GM19043 (cell line): Measurements from ENCODE around the gene KCNQ1.

ENCODE experiments used
- ATAC-seq: cut with Tn5 transposase; IDR thresholded peaks from one replicate; pipeline ENCODE4 v1.9.1; 2021; ENCODE audit warnings: low read depth; ENCODE audit not compliant: unreplicated experiment

Gene KCNQ1

DNA sequence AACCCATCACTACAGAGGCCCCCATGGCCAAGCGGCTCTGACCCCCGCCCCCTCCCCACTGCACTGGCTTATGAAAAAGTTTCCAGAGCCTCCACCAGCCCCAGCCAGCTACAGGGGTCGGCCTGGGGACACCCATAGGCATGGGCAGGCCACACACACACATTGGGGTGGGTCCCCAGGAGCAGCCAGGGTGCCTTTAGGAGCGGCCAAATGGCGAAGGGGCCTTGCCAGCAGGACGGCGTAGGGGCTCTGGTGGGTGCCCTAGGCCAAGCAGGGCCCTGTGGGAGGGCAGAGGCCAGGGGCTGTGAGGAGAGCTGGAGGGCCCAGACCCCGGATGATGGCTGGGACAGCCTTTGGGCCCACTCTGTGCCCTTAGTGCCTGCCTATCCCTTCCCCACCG is 34.2 kb upstream of the KCNQ1 start:
- ATAC-seq, result no peak

DNA sequence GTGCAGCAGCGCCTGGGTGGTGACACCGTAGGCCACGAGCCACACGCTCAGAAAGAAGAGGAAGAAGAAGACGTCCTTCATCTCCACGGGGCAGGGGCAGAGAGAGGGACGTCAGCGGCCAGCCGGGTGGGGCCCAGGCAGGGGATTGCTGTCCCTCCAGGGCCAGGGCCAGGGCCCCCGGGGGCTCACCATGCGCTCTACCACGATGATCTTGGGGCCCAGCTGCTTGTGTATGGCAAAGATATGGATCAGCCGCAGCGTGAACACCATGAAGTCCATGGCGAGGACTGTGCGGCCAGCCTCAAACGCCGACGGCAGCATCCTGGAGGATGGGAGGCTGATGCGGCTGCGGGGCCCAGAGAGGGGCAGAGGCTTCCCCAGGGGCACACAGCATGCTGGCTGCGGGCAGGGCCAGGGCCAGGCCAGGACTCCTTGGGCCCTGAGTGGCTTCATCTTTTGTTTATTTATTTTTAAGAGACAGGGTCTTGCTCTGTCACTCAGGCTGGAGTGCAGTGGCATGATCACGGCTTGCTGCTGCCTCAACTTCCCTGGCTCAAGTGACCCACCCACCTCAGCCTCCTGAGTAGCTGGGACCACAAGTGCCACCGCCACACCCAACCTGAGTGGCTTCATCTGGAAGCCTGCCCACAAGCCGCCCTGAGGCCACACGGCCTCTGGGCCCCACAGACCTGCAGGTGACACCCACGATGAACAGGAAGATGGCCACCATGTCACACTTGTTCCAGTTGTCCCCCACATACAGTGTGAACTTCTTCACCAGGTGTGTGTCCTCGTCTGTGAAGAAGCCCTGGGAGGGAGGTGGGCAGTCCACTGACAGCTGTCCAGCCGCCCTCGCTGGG is 33.1 kb upstream of the KCNQ1 start:
- no peak for ATAC-seq

DNA sequence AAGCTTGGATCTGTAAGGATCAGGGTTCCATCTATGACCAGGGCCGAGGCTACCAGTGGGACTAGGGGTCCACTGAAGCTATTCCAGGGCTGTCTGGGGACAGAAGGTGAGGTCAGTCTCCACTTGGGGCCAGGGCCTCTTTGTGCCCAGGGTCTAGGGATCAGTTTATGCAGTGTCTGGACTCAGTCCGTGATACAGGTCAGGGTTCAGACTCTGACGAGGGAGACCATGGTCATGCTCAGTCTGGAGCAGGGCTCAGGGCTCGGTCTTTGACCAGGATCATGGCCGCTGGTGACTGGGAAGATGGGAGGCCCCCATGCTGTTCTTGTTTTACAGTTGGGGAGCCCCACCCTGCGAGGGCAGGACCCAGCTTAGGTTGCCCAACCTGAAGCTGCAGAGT is 32.5 kb upstream of the KCNQ1 start:
- no peak for ATAC-seq

DNA sequence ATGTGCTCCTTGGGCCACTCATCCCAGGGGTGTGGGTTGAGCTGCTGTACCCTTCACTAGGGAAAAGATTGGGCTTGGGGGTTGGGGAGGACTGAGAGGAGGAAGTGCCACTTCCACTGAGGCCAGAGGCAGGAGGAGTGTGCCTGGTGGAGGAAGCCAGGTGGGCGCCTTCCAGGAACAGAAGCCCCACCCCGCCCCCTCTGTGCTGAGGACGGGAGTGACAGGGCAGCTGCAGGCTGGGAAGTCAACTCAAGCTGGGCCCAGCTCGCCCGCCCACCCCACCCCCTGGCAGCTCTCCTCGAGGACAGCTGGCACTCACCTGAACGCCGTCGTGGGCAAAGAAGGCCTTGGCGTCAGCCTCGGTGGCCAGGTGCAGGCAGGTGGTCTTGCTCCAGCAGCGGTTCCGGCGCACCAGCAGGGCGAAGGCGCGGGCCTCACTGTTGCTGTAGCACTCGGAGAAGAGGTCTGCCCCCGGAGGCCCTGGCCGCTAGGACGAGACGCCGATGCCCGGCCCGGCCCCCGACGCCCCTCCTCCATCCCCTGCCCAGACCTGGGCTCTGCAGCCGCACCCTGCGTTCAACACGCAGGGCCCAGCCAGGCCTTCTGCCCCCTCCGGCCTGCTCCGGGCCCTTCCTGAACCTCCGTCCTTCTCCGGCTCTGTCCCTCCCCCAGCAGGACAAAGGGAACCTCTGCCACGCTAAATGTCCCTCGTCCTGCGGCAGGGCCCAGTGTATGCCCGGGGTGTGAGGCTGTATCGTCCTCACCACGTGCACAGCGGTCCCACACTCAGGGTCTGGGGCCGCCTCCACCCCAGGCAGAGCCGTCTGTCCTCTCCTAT is 30.8 kb upstream of the KCNQ1 start:
- ATAC-seq, result no peak

DNA sequence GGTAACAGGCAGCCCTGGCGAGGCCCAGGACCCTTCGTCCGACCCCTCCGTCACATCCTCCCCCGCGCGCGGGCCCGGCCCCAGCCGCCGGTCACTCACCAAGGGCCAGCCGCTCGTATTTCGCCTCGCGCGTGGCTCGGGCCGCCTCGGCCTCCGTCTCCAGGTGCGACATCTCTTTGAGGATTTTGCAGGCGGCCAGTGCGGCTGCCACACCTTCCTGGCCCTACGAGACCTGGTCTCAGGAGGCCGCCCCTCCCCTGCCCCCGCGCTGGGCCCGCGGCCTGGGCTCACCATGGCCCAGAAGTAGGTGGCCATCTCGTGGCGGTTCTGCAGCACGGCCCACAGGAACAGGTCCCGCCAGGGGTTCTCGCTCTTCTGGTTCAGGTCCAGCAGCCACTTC is 30.2 kb upstream of the KCNQ1 start:
- ATAC-seq, result no peak

DNA sequence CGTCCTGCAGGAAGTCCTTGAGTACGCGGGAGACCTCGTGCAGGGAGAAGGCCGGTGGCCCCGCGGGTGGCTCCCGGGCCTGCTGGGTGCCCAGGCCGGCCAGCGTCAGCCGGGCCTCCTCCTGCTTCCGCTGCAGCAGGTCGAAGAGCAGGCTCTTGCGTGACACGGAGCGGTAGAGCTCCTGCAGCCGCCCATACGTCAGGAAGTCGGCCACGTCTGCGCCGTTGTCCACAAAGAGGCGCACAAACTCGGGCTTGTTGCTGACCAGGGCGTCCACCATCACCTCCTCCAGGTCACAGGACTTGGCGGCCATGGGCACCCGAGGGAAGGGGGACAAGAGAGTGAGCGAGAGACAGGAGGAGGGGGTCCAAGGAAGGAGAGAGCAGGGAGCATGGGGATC is 29.6 kb upstream of the KCNQ1 start:
- no peak for ATAC-seq

DNA sequence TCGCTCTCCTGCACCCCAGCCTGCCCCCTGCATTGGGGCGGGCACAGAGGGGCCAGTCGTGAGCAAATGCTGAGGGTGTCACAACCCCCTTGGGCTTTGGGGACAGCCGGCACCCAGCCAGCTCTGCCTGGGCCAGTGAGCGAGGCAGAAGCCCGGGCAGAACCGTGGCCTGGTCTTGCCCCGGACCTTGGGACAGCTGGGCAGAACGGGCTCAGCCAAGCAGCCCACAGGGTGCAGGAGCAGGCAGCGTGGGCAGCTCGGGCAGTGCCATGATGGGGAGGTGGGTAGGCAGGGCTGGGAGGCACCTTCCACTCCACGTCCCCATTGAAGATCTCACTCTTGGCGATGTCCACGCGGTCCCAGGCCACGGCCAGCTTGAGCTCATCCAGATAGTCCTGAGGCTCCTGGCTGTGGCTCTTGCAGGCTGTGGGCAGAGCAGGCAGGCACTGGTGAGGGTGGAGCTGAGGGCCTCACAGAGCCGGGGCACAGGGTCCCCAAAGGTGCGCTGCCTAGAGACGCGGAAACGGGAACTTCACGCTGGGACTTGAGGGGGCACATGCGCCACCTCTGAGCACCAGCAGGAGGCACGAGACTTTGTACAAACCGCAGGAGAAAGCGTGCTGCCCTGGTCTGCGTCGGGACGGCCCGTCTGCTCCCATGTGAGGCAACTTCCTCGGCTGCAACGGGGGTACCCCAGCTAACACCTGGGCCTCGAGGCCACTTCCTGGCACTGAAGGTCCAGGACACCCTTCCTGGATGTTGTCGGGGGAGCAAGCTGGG is 29.0 kb upstream of the KCNQ1 start:
- ATAC-seq, result no peak

DNA sequence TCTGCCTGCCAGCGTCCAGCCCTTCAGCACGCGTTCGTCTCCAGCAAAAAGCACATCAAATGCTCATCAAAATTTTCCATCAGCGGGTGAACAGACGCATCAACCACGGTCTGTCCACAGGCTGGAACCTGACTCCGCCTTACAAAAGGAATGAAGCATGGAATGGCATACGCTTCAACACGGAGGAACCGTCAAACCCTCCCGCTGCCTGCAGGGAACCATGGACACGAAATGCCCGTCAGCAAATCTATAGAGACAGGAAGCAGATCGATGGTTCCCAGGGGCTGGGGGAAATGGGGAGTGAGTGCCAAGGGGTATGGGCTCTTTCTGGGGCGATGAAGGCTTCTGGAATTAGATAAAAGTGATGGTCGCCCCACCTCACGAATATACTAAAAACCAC is 28.0 kb upstream of the KCNQ1 start:
- no peak for ATAC-seq

DNA sequence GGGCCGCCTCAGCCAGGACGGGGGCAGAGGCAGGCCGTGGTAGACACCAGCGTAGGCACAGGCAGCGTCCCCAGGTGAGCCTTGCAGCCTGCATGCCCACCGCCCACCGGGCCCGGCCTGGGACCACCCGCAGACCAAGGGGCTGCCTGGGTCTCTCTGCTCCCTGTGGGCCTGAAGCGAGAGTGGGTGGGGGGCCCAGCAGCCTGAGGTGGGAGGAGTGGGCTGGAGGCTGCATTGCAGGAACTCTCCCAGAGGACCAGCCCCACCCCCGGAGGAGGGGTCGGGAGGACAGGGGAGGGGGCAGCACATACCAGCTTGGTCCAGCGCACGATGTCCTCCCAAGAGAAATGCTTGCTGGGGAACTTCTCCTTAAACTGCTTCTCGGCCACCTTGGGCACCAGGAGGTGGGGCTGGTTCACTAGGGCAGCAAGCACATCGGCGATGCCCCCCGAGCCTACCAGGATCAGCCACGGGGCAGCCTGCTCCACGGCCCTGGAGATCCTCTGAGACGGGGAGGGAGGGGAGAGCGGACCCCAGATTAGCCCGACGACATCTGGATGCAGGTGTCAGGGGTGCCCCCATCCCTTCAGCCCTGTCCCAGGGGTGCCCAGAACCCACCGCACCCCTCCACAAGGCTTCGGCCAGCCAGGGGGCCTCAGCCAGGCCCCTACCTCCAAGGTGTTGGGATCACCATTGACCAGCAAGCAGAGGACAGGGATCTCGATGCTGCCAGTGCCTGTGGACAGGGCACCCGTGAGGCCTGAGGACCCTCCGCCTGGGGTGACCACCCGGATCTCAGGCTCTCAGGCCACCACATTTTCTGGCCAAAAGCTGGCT is 26.7 kb upstream of the KCNQ1 start:
- ATAC-seq, result no peak

DNA sequence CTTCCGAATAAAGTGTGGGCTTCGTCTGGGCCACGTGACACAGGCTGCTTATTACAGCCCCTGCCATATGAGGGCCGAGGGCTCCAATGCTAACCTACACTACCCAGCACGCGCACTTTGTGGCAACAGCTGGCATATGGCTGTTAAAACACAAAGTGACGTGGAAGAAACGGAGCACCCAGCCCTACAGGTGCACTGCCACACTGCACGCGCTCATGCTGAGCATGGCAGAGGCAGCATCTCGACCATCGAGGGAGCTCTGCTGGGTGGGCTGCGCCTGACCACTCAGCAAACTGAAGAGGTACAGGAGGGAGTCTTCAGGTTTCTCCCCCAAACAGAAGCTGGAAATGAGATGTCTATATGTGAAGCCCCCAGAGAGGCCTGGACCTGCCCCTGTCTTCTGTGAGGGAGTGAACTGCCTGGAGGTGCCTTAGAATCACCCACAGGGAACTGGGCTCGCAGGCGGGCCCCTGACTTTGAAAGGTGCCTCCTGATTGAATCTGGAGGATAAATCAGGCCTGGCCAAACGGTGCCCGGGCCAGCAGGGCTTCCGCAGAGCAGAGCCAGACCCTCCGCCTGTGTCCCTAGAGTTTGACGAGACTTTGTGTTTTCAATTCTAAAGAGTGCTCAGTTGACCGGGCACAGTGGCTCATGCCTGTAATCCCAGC is 26.0 kb upstream of the KCNQ1 start:
- no peak for ATAC-seq

DNA sequence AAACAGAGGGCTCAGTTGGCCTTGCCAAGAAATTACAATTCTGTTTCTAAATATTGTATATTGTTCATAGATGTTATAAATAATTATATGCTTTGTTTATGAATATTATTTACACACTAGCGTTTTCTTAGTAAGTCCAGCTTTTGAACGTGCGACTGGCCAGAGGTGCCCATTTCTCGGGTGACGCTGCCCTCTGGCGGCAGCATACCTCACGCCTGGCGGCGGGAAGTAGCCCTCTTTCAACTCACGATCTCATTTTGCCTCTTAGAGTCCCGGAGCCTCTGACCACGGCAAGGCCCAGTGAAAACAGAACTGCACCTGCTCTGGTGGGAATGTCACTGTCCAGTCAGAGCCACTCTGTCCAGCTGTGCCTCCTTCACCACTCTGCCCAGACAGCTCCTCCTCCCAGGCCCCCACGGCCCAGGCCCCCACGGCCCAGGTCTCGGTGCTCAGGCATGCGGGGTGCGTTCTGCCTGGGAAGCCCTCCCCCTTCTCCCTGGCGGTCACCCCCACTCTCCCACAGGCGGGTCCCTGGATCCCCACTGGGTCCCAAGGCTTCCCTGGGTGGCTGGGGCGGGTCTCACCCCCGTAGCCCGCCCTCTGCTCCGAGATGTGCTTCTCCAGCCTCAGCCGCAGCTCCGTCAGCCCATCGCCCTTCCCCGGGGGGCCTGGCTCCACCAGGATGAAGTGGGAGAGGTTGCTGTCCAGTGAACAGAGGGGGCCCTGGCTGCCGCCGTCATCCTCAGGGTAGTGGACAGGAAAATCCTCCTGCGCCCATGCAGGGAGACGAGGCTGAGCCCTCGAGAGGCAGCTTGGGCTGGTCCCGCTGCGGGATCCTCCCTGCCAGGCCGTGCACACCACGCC is 24.9 kb upstream of the KCNQ1 start:
- ATAC-seq, result no peak

DNA sequence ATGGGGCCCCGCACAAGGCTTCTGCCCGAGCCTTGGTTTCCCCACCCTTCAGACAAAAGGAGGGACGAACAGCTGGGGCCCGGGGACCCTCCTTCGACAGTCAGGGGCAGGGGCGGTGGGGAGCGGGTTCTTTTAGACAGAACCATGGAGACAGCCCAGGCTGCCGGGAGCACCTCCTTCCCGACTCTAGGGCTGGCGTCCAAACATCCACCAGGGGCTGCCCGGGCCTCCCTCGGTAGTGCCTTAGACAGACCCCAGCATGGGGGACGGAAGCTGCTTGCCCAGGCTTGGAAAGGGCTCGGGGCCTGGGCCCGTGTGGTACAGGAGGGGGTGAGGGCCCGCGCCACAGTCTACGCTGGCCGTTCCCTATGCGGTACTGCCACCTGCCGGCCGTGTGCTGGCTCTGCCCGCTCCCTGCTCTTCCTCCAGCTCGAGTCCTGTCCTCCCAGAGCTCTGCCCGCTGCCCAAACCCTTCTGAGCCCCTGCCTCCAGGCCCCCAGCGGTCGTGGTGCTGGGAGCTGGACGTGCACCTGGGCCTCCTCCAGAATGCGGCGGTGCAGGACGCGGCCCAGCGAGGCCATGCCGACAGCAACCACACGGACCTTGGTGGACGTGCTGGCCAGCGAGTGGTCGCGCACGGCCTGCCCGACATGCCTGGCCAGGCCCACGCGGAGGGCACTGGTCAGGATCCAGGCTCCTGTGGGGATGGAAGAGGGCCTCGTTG is 24.1 kb upstream of the KCNQ1 start:
- peak; percentile 81 for ATAC-seq

DNA sequence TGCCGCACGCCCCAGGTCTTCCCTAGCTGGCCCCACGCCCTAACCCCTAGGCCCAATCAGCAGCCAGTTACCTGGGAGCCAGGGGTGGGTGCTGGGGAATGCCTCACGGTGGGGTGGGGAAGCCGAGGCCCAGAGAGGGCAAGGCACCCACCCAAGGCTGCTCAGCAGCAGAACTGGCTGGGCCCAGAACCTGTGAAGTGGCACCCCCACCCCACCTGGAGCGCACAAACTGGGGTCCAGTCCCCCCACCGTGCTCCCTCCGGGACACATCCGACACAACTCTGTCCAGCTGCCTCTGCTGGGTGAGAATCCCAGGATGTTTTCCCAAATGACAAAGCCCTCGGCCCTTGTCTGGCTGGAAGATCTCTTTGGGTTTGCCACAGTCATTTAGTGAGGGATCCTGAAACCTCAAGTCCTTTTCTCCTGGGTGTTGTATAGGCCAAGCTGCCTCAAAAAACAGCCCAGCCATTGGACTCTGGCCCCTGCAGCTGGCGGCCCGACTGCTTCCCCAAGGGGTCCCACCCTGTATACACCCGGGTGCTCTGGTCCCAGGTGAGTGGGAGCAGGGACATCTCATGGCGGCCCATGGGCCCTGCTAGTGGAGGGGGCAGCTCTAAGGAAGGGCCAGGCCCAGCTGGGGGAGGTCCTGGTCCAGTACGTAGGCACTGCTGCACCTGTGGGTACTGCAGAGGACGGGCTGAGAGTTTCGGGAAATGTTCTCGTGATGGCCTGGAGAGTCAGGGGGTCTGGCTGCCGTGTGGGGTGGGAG is 23.4 kb upstream of the KCNQ1 start:
- no peak for ATAC-seq

DNA sequence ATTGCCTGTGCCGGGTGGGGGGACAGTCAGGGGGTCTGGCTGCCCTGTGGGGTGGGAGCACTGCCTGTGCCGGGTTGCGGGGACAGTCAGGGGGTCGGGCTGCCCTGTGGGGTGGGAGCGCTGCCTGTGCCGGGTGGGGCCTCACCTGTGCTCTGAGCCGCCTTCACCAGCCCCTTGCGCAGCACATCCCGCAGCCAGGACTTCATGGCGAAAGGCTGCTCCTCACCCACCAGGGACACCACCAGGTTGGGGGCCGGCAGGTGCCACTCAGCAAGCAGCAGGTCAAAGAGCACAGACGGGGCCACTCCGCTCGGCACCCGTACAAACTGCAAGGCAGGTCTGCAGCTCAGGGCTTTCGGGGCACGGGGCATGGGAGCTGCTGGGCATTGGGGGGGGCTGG is 22.8 kb upstream of the KCNQ1 start:
- ATAC-seq, result no peak

DNA sequence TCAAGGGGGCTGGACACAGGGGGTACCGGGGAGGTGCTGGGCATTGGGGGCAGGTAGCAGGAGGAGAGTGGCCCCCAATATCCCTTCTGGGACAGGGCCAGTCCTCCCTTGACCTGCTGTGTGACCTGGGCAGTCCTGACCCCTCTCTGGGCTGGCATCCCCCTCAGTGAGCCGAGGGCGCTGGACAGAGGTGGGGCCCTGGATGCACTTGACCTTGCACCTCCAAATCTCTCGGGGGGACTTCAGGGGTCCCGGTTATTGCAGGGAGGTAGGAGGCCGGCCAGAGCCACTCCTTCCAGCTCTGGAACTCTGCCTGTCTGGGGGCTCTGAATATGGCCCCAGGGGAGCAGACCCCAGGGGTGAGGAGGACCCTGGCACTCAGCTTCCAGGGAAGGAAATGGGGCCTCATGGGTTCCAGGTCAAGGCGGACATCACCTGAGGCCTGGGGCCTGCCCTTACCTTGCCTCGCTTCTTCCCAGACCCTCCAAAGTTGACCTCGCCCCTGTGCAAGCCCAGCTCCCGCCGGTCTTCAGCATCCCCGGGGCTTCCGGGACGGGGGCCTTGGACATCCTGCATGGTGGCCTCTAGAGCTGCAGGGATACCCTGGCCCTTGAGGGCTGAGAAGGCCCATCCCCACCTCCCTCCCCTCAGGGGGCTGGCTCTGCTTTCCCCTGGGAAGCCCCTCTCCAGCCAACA is 22.2 kb upstream of the KCNQ1 start:
- no peak for ATAC-seq

DNA sequence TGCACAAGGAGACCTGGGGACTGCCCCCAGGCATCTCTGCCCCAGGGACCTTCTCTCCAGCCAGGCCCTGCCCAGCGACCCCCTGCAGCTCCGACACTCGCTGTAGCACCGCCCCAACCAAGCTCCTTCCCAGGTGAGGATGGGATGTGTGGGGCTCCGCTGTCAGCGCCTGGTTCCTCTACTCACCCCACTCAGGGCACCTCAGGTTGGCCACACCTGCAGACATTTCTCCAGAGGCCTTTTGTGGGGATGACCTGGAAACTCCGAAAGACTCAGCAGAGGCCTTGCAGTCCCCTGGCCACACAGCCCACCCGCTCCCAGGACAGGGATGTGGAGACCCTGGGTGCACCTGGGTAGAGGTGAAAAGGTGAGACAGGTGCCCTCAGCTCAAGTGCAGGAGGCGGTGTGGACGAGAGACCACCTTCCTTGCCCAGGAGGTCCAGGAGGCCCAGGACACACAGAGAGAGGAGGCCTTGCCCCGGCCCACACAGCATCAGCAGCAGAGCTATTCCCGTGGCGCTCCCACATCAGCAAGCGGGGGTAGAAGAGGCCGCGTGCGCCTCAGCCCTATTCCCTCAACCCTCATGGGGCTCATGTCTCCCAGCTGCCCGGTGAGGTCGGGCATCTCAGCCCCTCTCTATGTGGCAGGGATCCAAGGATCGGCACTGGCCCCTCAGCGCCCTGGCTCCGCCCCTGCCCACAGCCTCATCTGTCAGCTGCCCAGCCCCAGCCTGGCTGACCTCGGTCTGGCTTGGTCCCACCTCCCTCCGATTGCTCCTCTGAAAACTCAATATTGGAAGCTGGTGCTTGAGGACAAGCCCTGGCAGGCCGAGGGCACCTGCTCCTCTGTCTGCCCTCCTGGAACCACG is 21.4 kb upstream of the KCNQ1 start:
- no peak for ATAC-seq
